Ishikawa (cell line): ENCODE results near the gene ARF5.

ENCODE experiments used
- CEBPB ChIP-seq: IDR thresholded peaks from 2 replicates; pipeline ENCODE4 v1.6.1; 2012
- CREB1 ChIP-seq: IDR thresholded peaks from 2 replicates; pipeline ENCODE4 v1.6.1; 2012; ENCODE audit warnings: low read depth
- EGR1 ChIP-seq: IDR thresholded peaks from 2 replicates; pipeline ENCODE4 v1.6.1; 2012
- EP300 ChIP-seq: IDR thresholded peaks from 2 replicates; pipeline ENCODE4 v1.6.1; 2012; ENCODE audit warnings: borderline replicate concordance
- FOXM1 ChIP-seq: IDR thresholded peaks from 2 replicates; pipeline ENCODE4 v1.6.1; 2012; ENCODE audit warnings: low read depth, borderline replicate concordance
- NFIC ChIP-seq: IDR thresholded peaks from 2 replicates; pipeline ENCODE4 v1.6.1; 2012
- RAD21 ChIP-seq: IDR thresholded peaks from 2 replicates; pipeline ENCODE4 v1.6.1; 2012; ENCODE audit warnings: low read depth
- TAF1 ChIP-seq: IDR thresholded peaks from 2 replicates; pipeline ENCODE4 v1.6.1; 2012; ENCODE audit warnings: low read depth, mild to moderate bottlenecking
- TCF12 ChIP-seq: IDR thresholded peaks from 2 replicates; pipeline ENCODE4 v1.6.1; 2012; ENCODE audit warnings: low read depth
- TEAD4 ChIP-seq: IDR thresholded peaks from 2 replicates; pipeline ENCODE4 v1.6.1; 2012
- YY1 ChIP-seq: IDR thresholded peaks from 2 replicates; pipeline ENCODE4 v1.6.1; 2012; ENCODE audit warnings: low read depth
- ZBTB7A ChIP-seq: IDR thresholded peaks from 2 replicates; pipeline ENCODE4 v1.6.1; 2012; ENCODE audit warnings: low read depth
- TF ChIP-seq, protein P1 (sequence below): IDR thresholded peaks from 2 replicates; pipeline ENCODE4 v1.6.1; 2012
- TF ChIP-seq, protein P2 (sequence below): IDR thresholded peaks from 2 replicates; pipeline ENCODE4 v1.6.1; 2012; ENCODE audit warnings: low read depth, mild to moderate bottlenecking
- TF ChIP-seq, protein P3 (sequence below): IDR thresholded peaks from 2 replicates; pipeline ENCODE4 v1.6.1; 2012

The ARF5 gene

DNA sequence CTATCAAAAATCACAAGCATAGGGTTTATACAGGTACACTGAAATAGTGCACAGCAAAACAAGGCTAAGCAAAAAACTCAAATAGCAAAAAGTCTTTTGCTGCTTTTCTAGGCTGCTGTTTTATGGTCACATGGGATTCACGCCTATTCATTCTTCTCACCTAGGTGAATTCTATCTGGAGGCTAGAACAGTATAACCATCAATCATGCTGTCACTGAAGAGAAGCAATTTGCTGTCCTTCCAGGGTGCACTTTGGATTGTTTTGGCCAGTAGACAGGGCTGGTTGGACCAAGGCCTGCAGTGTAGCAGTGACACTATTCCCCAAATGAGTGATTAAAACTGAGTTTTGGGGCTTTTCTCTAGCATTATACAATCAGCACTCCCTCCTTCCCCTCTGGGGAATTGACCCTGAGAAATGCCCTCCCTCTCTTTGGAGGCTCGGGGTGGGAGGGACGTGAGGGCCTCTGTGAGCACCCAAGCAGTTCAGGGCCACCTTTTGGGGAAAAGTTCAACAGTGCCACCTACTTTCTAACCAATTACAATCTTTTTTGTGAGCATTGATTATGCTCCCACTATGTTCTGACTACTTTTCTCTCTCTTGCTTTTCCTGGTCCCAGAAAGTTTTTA lies 47.6 kb downstream of the ARF5 start:
- no peak for TF ChIP-seq RAD21

DNA sequence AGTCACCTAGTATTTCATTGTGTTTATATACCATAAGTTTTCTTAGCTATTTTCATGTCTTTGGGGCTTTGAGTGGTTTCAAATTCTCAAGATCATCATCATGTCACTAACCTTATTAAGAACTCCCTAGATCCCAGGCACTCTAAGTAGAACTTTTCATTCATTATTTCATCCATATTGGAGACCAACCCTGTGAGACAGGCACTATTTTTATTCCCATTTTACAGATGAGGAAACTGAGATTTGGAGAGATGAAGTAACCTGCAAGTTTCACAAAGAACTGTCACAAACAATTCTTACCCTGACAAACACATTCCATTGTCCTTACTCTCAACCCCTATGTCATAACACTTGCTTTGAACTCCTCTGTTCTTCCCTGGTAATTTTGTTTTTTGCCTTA lies 50.0 kb downstream of the ARF5 start:
- TF ChIP-seq EGR1 (no peak), TEAD4 (no peak), NFIC (no peak), FOXM1 (no peak), TCF12 (no peak), ZBTB7A (no peak), CEBPB (no peak), TAF1 (no peak), CREB1 (no peak), YY1 (no peak), EP300 (no peak)
- TF ChIP-seq, protein P1, sequence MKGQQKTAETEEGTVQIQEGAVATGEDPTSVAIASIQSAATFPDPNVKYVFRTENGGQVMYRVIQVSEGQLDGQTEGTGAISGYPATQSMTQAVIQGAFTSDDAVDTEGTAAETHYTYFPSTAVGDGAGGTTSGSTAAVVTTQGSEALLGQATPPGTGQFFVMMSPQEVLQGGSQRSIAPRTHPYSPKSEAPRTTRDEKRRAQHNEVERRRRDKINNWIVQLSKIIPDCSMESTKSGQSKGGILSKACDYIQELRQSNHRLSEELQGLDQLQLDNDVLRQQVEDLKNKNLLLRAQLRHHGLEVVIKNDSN: no peak
- TF ChIP-seq, protein P2, sequence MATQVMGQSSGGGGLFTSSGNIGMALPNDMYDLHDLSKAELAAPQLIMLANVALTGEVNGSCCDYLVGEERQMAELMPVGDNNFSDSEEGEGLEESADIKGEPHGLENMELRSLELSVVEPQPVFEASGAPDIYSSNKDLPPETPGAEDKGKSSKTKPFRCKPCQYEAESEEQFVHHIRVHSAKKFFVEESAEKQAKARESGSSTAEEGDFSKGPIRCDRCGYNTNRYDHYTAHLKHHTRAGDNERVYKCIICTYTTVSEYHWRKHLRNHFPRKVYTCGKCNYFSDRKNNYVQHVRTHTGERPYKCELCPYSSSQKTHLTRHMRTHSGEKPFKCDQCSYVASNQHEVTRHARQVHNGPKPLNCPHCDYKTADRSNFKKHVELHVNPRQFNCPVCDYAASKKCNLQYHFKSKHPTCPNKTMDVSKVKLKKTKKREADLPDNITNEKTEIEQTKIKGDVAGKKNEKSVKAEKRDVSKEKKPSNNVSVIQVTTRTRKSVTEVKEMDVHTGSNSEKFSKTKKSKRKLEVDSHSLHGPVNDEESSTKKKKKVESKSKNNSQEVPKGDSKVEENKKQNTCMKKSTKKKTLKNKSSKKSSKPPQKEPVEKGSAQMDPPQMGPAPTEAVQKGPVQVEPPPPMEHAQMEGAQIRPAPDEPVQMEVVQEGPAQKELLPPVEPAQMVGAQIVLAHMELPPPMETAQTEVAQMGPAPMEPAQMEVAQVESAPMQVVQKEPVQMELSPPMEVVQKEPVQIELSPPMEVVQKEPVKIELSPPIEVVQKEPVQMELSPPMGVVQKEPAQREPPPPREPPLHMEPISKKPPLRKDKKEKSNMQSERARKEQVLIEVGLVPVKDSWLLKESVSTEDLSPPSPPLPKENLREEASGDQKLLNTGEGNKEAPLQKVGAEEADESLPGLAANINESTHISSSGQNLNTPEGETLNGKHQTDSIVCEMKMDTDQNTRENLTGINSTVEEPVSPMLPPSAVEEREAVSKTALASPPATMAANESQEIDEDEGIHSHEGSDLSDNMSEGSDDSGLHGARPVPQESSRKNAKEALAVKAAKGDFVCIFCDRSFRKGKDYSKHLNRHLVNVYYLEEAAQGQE: no peak
- TF ChIP-seq, protein P3, sequence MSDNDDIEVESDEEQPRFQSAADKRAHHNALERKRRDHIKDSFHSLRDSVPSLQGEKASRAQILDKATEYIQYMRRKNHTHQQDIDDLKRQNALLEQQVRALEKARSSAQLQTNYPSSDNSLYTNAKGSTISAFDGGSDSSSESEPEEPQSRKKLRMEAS: no peak
